Lung (tissue), 12 donors: ENCODE results near the gene CD8A. TPM values are rescaled to one million over a fixed set of nuclear protein-coding genes. Genes with fewer than 3 reads are reported as not detected.

ENCODE experiments used
- ATAC-seq: fragments of 200-7000 bp; cut with Tn5 transposase; one replicate; pipeline ENCODE4 v1.9.1; 2020; ENCODE audit warnings: moderate number of reproducible peaks; ENCODE audit not compliant: insufficient read depth, low FRiP score
- DNase-seq, 3 donors: peaks; one replicate each; pipeline ENCODE4 v3.0.0-alpha.2; 2013 to 2017
- H3K27ac ChIP-seq, 2 donors: one replicate each; pipeline ENCODE4 v1.5.1; 2013; ENCODE audit warnings: mild to moderate bottlenecking in 2 of 2, moderate library complexity in 2 of 2, control low read depth in 1 of 2, inconsistent platforms in 1 of 2, low read depth in 1 of 2, low read length in 1 of 2
- H3K27me3 ChIP-seq, 3 donors: one replicate each; pipeline ENCODE4 v1.5.1; 2013; ENCODE audit warnings: low read length in 2 of 3; ENCODE audit not compliant: control insufficient read depth in 3 of 3, insufficient read depth in 3 of 3
- H3K36me3 ChIP-seq, 4 donors: one replicate each; pipeline ENCODE4 v1.5.1; 2013; ENCODE audit warnings: low read length in 4 of 4, mild to moderate bottlenecking in 1 of 4, moderate library complexity in 1 of 4; ENCODE audit not compliant: control insufficient read depth in 4 of 4, insufficient read depth in 4 of 4
- H3K4me1 ChIP-seq, 5 donors: one replicate each; pipeline ENCODE4 v1.5.1; 2013; ENCODE audit warnings: low read length in 5 of 5, mild to moderate bottlenecking in 2 of 5, moderate library complexity in 1 of 5; ENCODE audit not compliant: control insufficient read depth in 5 of 5, insufficient read depth in 5 of 5
- H3K4me3 ChIP-seq: one replicate; pipeline ENCODE4 v1.5.1; 2013; ENCODE audit warnings: mild to moderate bottlenecking, control low read depth, moderate library complexity
- H3K9ac ChIP-seq, 2 donors: one replicate each; pipeline ENCODE4 v1.5.1; 2013; ENCODE audit warnings: low read length in 2 of 2, control low read depth in 1 of 2; ENCODE audit not compliant: insufficient read depth in 1 of 2
- H3K9me3 ChIP-seq, 4 donors: one replicate each; pipeline ENCODE4 v1.5.1; 2013; ENCODE audit warnings: low read length in 3 of 4, mild to moderate bottlenecking in 1 of 4, moderate library complexity in 1 of 4; ENCODE audit not compliant: control insufficient read depth in 4 of 4, insufficient read depth in 3 of 4
- CTCF ChIP-seq: IDR thresholded peaks from 2 replicates; pipeline ENCODE4 v1.5.1; 2012; ENCODE audit warnings: mild to moderate bottlenecking; ENCODE audit errors: control extremely low read depth, extremely low read depth
- WGBS, 2 donors: extraction: QIAGEN DNeasy Blood & Tissue Kit; methylation state at CpG; one replicate each; pipeline ENCODE4 v1.1.7; 2013; 5-methylcytosine and 5-hydroxymethylcytosine counted together
- polyA plus RNA-seq, 2 donors: library from polyadenylated mRNA; stranded (reverse); fragments of 200-250 nt; gene quantifications; one replicate each; pipeline ENCODE4 v1.2.1, GENCODE V29; 2013
- total RNA-seq, 2 donors: library from RNA; depleted of rRNA in 1 of 2; stranded (reverse); fragments of >200 nt in 1 of 2; gene quantifications; one replicate each; pipeline ENCODE4 v1.2.1, GENCODE V29; 2014 to 2021
- donor health status: control.
- donor health status: control.
- donor health status: Bipolar disorder and iron deficiency.
- donor health status: healthy.
- donor health status: DM: yes; HTN: yes; CAD: no.

The CD8A gene
- total and polyA plus RNA-seq, 4 donors: 1.1 to 3.7 (median 3.0) TPM

GRCh38 chr2:86764661-86765309 is 25.9 kb downstream of the CD8A start:
- no peak for ATAC-seq
- peak; percentile 31 for TF ChIP-seq CTCF
- 81 to 83% methylated on average over 4 of the region's 4 CpGs for WGBS, 2 donors
- H3K4me1 ChIP-seq: peaks cover 0 to 10% (median 7%) of the 10 kb centered on the region in 5 donors
- H3K9ac ChIP-seq: no peak overlapping the region
- no peak overlapping the region for H3K27ac ChIP-seq
- H3K4me3 ChIP-seq: no peak overlapping the region
- no peaks in the 10 kb centered on the region for H3K27me3 ChIP-seq
- H3K9me3 ChIP-seq: no peaks in the 10 kb centered on the region
- peak in 2 of 3 donors; percentile 64 to 68 for DNase-seq
- peaks cover 2 to 12% (median 7%) of the 10 kb centered on the region in 4 donors for H3K36me3 ChIP-seq

GRCh38 chr2:86760371-86760770 is 30.3 kb downstream of the CD8A start:
- no peaks in the 10 kb centered on the region for H3K9me3 ChIP-seq
- ATAC-seq (no peak), DNase-seq (no peak)
- TF ChIP-seq CTCF: no peak
- 84 to 90% methylated on average over 4 of the region's 4 CpGs for WGBS, 2 donors
- H3K36me3 ChIP-seq: peaks cover 0 to 6% (median 2%) of the 10 kb centered on the region in 4 donors
- no peaks in the 10 kb centered on the region for H3K27me3 ChIP-seq
- no peak overlapping the region for H3K9ac ChIP-seq
- peaks cover 0 to 12% (median 0%) of the 10 kb centered on the region in 5 donors for H3K4me1 ChIP-seq
- H3K27ac ChIP-seq: no peak overlapping the region
- H3K4me3 ChIP-seq: no peak overlapping the region

GRCh38 chr2:86758405-86758804 is 32.3 kb downstream of the CD8A start:
- ATAC-seq (no peak), DNase-seq (no peak)
- H3K9me3 ChIP-seq: no peaks in the 10 kb centered on the region
- peaks cover 0 to 17% (median 7%) of the 10 kb centered on the region in 4 donors for H3K36me3 ChIP-seq
- H3K27ac ChIP-seq: no peak overlapping the region
- H3K4me3 ChIP-seq: no peak overlapping the region
- peaks cover 0 to 10% (median 0%) of the 10 kb centered on the region in 5 donors for H3K4me1 ChIP-seq
- no peaks in the 10 kb centered on the region for H3K27me3 ChIP-seq
- no peak for TF ChIP-seq CTCF
- 95% methylated on average over 3 of the region's 3 CpGs for WGBS, 2 donors
- H3K9ac ChIP-seq: no peak overlapping the region

- Histone ChIP-seq H3K4me3 (no peak overlapping the region), H3K27me3 (no peaks in the 10 kb centered on the region), H3K4me1 (peaks cover 0 to 8% (median 0%) of the 10 kb centered on the region in 5 donors), H3K27ac (no peak overlapping the region), H3K9ac (no peak overlapping the region), H3K9me3 (peaks cover 0 to 8% (median 0%) of the 10 kb centered on the region in 4 donors), H3K36me3 (peaks cover 5 to 28% (median 17%) of the 10 kb centered on the region in 4 donors)
- TF ChIP-seq CTCF: no peak
- ATAC-seq (no peak), DNase-seq (no peak)
Measured at GRCh38 chr2:86753606-86754005, 37.1 kb downstream of the CD8A start.
